DND-41 (cell line): ENCODE measurements around the gene CHTF18.

Experiments
- EZH2 ChIP-seq: IDR thresholded peaks from 3 replicates; pipeline ENCODE4 v1.6.1; 2012; ENCODE audit warnings: borderline replicate concordance, low read depth, mild to moderate bottlenecking, moderate library complexity, low read length, inconsistent platforms; ENCODE audit not compliant: severe bottlenecking
- TF ChIP-seq, protein P1 (sequence below): IDR thresholded peaks from 2 replicates; pipeline ENCODE4 v1.5.1; 2012; ENCODE audit warnings: borderline replicate concordance, low read length, moderate library complexity, mild to moderate bottlenecking; ENCODE audit not compliant: poor library complexity, severe bottlenecking; ENCODE audit errors: extremely low read depth

DNA sequence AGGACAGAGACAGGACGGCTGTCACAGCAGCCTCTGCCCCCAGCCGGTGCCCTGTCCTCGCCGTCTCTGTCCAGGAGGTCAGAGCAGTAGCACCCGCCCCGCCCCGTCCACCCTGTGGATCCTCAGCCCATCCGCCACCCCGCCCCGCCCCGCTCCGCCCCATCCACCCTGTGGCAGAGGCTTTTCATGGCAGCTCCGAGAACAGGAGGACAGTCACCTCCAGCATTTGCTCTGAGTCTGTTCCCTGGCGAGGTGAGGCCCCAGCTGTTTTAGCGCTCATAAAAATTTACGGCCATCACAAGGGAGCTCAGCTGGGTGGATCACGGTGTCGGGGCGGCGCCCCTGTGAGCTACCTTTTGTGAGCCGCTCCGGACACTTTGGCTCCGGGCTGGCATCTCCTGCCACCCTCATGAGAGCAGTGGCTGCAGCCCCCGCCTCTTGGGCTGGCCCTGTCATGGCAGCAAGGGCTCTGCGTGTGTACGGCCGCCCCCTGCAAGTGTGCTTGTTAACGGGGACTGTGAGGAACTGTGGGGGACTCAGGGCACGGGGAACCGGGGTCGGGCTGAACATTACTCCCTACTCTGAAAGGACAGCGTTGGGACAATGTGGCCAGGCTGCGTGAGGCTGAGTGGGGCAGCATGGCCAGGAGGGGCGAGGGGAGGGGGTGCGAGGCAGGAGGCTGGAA, 44.4 kb downstream of the CHTF18 start:
- TF ChIP-seq EZH2, result no peak
- TF ChIP-seq, protein P1, sequence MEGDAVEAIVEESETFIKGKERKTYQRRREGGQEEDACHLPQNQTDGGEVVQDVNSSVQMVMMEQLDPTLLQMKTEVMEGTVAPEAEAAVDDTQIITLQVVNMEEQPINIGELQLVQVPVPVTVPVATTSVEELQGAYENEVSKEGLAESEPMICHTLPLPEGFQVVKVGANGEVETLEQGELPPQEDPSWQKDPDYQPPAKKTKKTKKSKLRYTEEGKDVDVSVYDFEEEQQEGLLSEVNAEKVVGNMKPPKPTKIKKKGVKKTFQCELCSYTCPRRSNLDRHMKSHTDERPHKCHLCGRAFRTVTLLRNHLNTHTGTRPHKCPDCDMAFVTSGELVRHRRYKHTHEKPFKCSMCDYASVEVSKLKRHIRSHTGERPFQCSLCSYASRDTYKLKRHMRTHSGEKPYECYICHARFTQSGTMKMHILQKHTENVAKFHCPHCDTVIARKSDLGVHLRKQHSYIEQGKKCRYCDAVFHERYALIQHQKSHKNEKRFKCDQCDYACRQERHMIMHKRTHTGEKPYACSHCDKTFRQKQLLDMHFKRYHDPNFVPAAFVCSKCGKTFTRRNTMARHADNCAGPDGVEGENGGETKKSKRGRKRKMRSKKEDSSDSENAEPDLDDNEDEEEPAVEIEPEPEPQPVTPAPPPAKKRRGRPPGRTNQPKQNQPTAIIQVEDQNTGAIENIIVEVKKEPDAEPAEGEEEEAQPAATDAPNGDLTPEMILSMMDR, result no peak
